ENCODE results near the gene SPRED2. TPM values are rescaled to one million over a fixed set of nuclear protein-coding genes. Genes with fewer than 3 reads are reported as not detected.

Gene SPRED2
- total RNA-seq, 4 donors from 2014 or later, result 8.1 to 15.1 (median 9.1) TPM

DNA sequence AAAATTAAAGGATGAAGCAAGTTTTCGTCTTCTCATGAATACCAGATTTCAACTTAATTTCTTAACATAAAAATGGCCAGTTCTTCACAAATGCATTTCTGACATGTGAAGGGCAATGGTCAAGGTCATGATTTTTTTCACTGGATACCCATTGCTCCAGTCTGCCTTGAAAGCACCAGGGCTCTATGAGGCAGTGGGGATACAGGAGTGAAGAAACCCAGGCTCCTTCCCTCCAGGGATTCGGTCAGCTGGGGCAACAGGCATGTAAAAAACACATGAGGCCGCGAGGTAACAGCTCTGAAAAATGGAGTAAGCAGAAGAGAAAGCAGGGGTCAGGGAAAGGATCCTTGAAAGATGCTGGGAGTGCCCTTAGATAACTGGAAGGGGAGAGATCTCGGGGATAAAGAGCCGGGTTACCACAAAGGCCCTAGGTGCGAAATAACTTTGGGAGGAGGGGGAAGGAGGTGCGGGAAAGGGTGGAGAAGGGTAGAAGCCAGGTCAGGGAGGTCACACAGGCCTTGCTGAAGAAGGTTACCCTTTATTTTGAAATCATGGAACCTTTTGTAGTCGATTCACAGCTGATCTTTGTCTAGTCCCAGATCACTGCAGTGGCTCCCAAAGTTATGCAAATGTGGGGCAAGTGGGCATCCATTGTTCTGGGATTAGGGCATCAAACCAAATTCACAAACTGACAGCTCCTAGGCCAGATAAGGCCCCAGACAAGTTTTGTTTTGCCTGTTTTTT, 5.2 kb upstream of the SPRED2 start:
- Histone ChIP-seq H3K27me3 (peaks cover 0 to 19% (median 0%) of the 10 kb centered on the region in 4 donors), H3K36me3 (no peaks in the 10 kb centered on the region), H3K27ac (peak overlapping the region; percentile 84 to 97 (median 94)), H3K9me3 (no peaks in the 10 kb centered on the region), H3K4me1 (peaks cover 3 to 47% (median 16%) of the 10 kb centered on the region in 3 donors), H3K4me3 (no peak overlapping the region)
- 86 to 91% methylated on average over 9 of the region's 9 CpGs for WGBS, 2 donors
- no peak for TF ChIP-seq POLR2A (IDR thresholded peaks at IDR 0.05)
- TF ChIP-seq, protein P1, sequence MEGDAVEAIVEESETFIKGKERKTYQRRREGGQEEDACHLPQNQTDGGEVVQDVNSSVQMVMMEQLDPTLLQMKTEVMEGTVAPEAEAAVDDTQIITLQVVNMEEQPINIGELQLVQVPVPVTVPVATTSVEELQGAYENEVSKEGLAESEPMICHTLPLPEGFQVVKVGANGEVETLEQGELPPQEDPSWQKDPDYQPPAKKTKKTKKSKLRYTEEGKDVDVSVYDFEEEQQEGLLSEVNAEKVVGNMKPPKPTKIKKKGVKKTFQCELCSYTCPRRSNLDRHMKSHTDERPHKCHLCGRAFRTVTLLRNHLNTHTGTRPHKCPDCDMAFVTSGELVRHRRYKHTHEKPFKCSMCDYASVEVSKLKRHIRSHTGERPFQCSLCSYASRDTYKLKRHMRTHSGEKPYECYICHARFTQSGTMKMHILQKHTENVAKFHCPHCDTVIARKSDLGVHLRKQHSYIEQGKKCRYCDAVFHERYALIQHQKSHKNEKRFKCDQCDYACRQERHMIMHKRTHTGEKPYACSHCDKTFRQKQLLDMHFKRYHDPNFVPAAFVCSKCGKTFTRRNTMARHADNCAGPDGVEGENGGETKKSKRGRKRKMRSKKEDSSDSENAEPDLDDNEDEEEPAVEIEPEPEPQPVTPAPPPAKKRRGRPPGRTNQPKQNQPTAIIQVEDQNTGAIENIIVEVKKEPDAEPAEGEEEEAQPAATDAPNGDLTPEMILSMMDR (IDR thresholded peaks at IDR 0.05), result no peak
- DNase-seq, result no peak
- intact Hi-C loops (cut with DNase I), result loop anchor here (10.0 kb wide), 1 partner anchor 127 kb away; no protein-coding TSS in a partner anchor

- no peaks in the 10 kb centered on the region for H3K9me3 ChIP-seq
- no peaks in the 10 kb centered on the region for H3K36me3 ChIP-seq
- peak overlapping the region; percentile 84 to 97 (median 94) for H3K27ac ChIP-seq
- no peak for DNase-seq
- H3K4me1 ChIP-seq, result peaks cover 3 to 47% (median 16%) of the 10 kb centered on the region in 3 donors
- H3K27me3 ChIP-seq, result peaks cover 0 to 19% (median 0%) of the 10 kb centered on the region in 4 donors
- intact Hi-C loops (cut with DNase I), result loop anchor here (10.0 kb wide), 1 partner anchor 128 kb away; no protein-coding TSS in a partner anchor
- peak overlapping the region; percentile 38 to 80 (median 73) for H3K4me3 ChIP-seq
- no peak for TF ChIP-seq POLR2A (IDR thresholded peaks at IDR 0.05)
- TF ChIP-seq, protein P1 (IDR thresholded peaks at IDR 0.05), result no peak
- WGBS, 2 donors, result 3 to 8% methylated on average over 8 to 10 of the region's 12 CpGs
Measured at GRCh38 chr2:65436824-65437221, 4.4 kb upstream of the SPRED2 start.

DNA sequence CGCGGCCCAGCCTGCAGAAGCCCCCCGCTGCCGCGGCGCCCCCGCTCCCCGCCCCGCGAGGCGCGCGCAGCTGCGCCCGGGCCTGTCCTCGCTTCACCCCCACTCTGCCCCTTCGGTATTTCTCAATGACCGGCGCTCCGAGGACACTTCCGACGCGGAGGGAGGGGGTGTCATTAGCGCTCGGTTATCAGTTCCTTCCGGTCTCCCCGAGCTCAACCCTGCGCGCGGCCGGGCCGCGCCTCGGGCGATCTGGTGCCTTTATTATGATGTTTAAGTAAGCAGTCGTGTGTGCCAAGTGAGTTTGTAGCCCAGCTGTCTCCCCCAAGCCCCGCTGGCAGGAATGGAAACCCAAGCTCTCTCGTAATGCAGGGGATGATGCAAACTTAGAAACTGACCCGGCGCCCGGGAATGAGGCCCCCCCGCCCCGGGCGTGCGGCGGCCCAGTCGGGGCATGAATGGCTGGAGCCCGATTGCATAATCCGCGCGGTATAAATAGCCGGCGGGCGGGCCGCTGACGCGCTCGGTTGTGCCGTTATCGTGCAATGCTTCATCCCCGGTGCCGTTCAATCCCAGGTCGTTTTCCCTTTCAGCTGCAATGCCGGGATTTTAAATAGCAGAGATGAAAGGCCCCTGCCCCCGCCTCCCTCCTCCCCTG, 3.9 kb upstream of the SPRED2 start:
- WGBS, 2 donors, result 1% methylated on average over 23 of the region's 65 CpGs; no CpG with 5 or more reads in 1 of the 2 donors
- peaks cover 3 to 47% (median 16%) of the 10 kb centered on the region in 3 donors for H3K4me1 ChIP-seq
- peak; percentile 55 for DNase-seq
- H3K27ac ChIP-seq, result peak overlapping the region; percentile 84 to 97 (median 94)
- H3K4me3 ChIP-seq, result peak overlapping the region; percentile 38 to 80 (median 73)
- TF ChIP-seq POLR2A (IDR thresholded peaks at IDR 0.05), result peak in 2 of 4 donors; percentile 37 to 38
- TF ChIP-seq, protein P1 (IDR thresholded peaks at IDR 0.05), result no peak
- intact Hi-C loops (cut with DNase I), result loop anchor here (10.0 kb wide), 1 partner anchor 129 kb away; no protein-coding TSS in a partner anchor
- H3K36me3 ChIP-seq, result no peaks in the 10 kb centered on the region
- peaks cover 0 to 19% (median 0%) of the 10 kb centered on the region in 4 donors for H3K27me3 ChIP-seq
- no peaks in the 10 kb centered on the region for H3K9me3 ChIP-seq

GRCh38 chr2:65435625-65436168, 3.3 kb upstream of the SPRED2 start:
- peak; percentile 5 for DNase-seq
- WGBS, 2 donors, result 0 to 2% methylated on average over 4 to 11 of the region's 42 CpGs
- Histone ChIP-seq H3K4me3 (peak overlapping the region; percentile 38 to 80 (median 73)), H3K4me1 (peaks cover 3 to 48% (median 16%) of the 10 kb centered on the region in 3 donors), H3K9me3 (no peaks in the 10 kb centered on the region), H3K27ac (peak overlapping the region; percentile 84 to 97 (median 94)), H3K27me3 (peaks cover 0 to 19% (median 0%) of the 10 kb centered on the region in 4 donors), H3K36me3 (no peaks in the 10 kb centered on the region)
- TF ChIP-seq, protein P1 (IDR thresholded peaks at IDR 0.05), result no peak
- TF ChIP-seq POLR2A (IDR thresholded peaks at IDR 0.05), result peak in 1 of 4 donors; percentile 57
- intact Hi-C loops (cut with DNase I), result loop anchor here (10.0 kb wide), 1 partner anchor 129 kb away; no protein-coding TSS in a partner anchor

Measured in esophagus squamous epithelium (tissue), 5 donors.